ENCODE measurements around the gene UPP2. TPM values are rescaled to one million over a fixed set of nuclear protein-coding genes. Genes with fewer than 3 reads are reported as not detected.

UPP2 gene
- total RNA-seq, 4 donors from 2014 or later: not detected

- no peak for TF ChIP-seq CTCF (IDR thresholded peaks at IDR 0.05; ENCODE audit: low read depth)
Observed at GRCh38 chr2:158095269-158095668, 6.4 kb upstream of the UPP2 start.

DNA sequence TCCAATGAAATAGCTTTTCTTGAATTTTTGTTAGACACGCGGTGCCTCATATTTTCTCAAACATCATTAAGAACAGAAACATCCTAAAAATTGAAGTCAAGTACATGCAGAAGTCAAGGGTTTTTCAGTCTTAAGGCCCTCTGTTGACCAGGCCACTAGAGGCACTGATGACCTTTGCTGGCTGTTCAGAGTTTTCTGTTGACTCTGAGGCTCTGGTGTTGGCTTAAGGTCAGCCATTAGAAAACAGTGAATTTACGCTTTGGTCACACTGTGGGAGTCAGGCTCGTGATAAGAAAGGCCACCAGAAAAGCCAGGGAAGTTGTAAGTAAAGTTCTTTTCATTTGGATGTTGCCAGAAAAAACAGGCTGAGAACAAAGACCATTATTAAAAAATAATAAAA is 5.8 kb upstream of the UPP2 start:
- no peak for TF ChIP-seq CTCF (IDR thresholded peaks at IDR 0.05; ENCODE audit: low read depth)

GRCh38 chr2:158097481-158097880 is 4.2 kb upstream of the UPP2 start:
- TF ChIP-seq CTCF (IDR thresholded peaks at IDR 0.05; ENCODE audit: low read depth): no peak

DNA sequence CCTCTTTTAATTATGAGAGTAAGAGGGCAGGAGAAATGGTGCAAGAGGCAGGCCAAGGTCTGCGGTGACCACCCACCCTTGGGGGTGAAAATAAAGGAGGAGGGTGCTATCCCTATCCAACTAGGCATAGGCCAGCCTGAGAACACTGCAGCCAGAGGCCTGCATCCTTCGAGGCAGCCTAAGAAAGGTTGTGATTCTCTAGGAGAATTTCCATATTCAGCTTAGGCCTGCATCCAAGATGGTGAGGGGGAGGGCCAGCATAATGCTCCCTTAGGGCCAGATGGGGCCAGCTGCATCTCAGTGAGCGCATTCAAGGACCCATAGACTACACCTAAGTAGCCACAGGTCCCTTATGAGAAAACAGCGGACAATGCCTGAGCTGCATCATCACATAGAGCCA is 3.5 kb upstream of the UPP2 start:
- TF ChIP-seq CTCF (IDR thresholded peaks at IDR 0.05; ENCODE audit: low read depth): no peak

DNA sequence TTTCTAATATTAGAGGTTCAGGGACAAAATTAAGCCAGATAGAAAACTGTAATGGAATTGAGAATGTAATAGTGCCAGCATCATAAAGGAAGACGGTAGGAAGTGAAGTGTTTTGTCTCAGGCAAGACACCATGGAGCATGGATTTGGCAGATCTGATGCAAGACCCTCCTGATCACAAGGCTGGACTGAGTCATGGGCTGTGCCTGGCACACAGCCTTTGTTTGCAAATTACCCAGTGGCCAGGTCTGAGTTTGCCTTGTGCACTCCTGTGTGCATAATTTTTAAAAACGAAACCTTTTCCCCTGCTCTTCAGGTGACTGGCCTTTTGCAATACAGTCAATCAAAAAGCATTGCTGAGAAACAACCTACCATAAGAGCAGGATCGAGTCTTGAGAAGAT is 2.0 kb upstream of the UPP2 start:
- TF ChIP-seq CTCF (IDR thresholded peaks at IDR 0.05; ENCODE audit: low read depth): no peak

GRCh38 chr2:158100411-158100810 is 1.3 kb upstream of the UPP2 start:
- no peak for TF ChIP-seq CTCF (IDR thresholded peaks at IDR 0.05; ENCODE audit: low read depth)

DNA sequence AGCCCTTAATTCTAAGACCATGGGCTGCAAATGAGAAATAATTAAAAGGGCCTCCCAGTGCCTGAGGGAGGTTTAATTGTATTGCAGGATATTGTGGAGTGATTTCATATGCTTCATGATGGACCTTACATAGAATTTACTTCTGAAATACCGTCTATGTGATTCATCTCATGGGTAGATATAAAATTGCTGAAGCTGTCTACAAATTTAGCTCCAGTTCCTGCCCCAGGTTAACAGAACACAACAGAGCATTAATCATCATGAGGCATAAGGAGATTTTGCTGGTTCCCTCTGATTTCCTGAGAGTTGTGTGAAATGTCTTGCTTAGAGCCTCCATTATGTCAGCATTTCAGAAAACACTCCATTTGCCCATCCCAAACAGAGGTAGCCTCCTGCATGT is 770 bp downstream of the UPP2 start:
- no peak for TF ChIP-seq CTCF (IDR thresholded peaks at IDR 0.05; ENCODE audit: low read depth)
